Measurements from ENCODE around the gene PTGER3.
"Not testable (repeated sequence)": the region's sequence is repeated elsewhere in the genome, so short reads cannot be mapped to it uniquely, and the experiment has no call there.

Gene PTGER3

GRCh38 chr1:70947835-70948234, 99.8 kb downstream of the PTGER3 start:
- no peak for DNase-seq (ENCODE audit: low read depth)

DNA sequence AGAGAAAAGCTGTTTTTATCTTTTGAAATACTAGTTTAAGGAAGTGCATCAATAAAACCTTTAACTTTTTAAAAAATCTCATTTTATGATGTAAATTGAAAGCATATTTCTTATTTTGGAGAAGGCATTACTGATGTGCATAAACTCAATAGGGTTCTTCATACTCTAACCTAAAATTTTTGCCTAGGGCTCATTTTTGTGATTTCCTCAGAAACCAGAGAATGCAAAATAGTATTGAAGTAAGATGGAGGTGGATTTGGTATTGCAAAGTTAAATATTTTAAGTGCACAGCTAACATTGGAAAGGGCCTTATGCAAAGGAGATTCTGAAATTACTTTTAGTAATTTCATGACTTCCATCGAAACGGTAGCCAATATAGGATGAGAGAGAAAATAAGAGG, 101.9 kb downstream of the PTGER3 start:
- DNase-seq (ENCODE audit: low read depth): no peak

- no peak for DNase-seq (ENCODE audit: low read depth)
Observed at GRCh38 chr1:70945251-70945650, 102.4 kb downstream of the PTGER3 start.

DNA sequence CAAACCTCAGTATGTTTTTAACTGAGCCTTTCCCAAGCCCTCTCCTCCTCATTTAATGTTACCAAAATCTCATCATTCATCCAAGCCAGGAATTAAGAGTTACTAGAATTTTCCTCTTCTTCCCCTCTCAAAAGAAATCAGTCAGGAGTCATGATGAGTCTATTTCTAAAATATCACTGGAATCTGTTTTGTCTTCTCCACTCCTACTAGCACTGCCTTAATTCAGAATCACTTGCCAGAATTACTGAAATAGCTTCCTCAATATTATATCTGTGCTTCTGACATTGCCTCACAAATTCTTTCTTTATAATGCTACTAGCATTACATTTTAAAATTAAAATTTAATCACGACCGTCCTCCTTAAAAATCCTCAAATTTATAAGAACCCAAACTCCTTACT, 106.1 kb downstream of the PTGER3 start:
- no peak for DNase-seq (ENCODE audit: low read depth)

DNA sequence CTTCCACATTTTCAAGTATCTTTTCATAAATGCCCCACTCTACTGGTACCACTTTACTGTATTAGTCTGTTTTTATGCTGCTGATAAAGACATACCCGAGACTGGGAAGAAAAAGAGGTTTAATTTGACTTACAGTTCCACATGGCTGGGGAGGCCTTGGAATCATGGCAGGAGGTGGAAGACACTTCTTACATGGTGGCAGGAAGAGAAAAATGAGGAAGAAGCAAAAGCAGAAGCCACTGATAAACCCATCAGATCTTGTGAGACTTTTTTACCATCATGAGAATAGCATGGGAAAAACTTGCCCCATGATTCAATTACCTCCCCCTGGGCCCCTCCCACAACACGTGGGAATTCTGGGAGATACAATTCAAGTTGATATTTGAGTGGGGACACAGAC, 107.2 kb downstream of the PTGER3 start:
- not testable (repeated sequence) for DNase-seq (ENCODE audit: low read depth)

GRCh38 chr1:70934194-70934961, 113.2 kb downstream of the PTGER3 start:
- DNase-seq (ENCODE audit: low read depth): no peak

- DNase-seq (ENCODE audit: low read depth): no peak
Observed at GRCh38 chr1:70930062-70930461, 117.6 kb downstream of the PTGER3 start.

DNA sequence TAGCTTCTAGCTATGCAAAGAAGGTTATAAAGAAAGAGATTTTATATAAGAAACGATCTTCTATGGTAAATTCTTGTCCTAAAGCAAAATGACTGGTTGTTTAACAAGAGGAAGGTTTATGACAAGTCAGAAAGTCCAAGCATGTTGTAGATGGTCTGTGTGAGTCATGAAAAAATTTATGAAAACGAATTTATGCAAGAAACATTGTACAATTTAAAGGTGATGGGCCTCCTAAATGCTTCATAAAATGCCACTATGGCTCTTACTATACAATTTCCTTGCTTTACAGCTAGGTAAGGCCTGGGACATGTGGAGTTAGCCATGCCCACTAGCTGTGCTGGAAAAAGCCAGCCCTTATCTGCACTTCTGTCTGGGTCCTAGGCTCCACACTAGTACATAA, 125.4 kb downstream of the PTGER3 start:
- DNase-seq (ENCODE audit: low read depth): no peak
